Ecto neural progenitor cell (in vitro differentiated cells): ENCODE measurements around the gene CLCN4.

Experiments
- DNase-seq: peaks from one replicate; pipeline ENCODE4 v3.0.0-alpha.2; 2018; ENCODE audit warnings: low spot score

CLCN4 gene

DNA sequence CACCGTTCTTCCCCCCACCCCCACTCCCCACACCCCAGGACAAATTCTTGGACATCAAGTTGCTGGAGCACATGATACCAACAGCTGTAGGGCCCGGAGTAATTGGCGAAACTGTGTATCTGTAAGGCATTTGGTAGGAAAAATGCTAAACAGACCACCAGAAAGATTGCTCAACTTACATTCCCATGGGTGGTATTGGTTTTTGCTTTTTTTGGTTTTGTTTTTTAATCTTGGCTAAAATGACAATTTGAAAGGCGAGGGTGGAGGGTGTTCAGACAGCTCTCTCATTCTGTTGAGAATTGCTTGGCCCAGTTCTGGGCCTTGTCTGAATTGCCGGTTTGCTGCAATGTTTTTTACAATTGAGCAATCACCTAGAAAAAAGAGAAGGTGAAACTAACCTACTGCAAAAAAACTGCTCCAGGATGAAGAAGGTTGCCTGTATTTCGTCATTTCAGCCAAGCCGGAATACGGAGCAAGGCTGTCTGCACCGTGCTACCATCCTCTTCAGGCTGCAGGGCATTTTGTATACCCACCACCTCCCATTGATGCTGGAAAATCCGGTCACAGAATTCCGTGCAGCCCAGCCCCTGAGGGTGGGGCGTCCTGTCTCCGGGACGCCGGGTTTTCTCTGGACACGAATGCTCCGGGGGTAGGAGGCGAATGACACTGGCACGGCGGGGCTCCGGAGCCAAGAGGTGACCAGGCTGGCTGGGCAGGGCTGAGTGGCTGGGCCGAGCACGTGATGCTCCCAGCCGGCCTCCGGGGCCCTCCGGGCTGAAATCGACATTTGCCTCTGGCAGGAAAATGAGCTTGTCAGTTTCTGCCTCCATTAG is at the start of gene CLCN4:
CLCN4 (plus strand) TSS at position 777 of the 833 bp plus-strand sequence. CDS start 28,058 bp downstream, outside the sequence.
- peak; percentile 77 for DNase-seq

DNA sequence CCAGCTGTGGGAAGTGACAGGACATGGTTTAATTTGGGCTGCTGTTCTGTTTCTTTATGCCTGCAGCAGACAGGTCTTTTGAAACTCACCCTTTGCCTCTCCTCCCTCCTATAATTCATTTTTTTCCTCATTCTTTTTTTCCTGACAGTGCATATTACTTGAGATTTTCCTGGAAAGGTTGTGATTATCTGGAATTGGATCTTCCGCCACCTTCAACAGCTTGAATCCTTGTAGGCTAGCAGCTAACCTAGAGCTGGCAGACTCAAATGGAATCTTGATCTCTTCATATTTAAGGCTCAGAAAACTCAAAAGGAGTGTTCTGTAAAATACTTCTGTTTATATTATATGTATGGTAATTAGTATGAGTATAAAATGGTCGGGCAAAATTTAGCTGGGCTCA is 49.3 kb upstream of the CLCN4 start:
- no peak for DNase-seq

DNA sequence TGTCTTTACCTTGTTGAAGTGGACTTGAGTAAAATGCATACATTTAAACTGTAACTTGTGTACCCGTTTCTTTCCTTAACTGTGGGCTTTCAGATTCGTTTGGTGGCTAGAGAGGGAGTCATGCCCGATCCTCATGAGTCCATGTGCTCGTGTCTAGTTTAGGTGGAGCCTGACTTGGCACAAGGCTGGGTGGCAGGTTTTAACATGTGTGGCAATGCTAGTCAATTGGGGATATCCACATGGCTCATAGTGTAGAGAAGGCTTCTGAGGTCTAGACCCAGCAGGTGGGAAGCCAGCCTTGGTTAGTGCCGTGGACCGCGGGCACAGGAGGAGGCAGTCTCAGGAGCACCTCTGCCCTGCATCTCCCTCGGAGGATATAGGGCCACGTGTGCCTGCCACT is 48.5 kb upstream of the CLCN4 start:
- no peak for DNase-seq

GRCh38 chrX:10109695-10110094 is 47.1 kb upstream of the CLCN4 start:
- DNase-seq, result no peak

DNA sequence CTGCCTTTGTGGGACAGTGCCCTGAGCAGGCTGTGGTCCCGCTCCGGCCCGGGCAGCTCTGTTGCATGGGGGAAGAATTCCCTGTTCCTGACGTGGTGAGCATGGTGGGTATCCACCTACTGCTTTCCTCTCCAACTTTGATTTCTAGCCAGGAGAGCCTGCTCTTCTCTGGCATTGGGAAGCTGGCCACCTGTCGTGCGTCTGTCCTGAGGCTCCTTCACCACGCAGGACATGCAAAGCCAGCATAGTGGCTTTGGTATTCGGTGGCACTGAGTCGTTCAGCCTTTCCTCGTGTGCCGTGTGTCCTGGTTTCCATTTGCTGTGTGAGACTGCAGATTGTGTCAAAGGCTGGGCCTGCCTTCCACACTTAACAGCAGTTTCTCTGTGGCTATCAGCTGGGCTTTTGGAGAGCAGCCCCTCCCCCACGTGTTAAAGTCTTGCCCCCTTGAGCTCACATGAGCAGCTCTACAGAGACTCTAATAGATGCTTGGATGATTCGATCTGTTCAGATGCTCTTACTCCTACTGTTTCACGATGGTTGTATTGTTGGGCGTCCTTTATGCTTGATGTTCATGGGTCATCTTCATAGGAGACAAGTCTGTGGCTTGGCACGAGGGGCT is 46.3 kb upstream of the CLCN4 start:
- DNase-seq, result no peak

DNA sequence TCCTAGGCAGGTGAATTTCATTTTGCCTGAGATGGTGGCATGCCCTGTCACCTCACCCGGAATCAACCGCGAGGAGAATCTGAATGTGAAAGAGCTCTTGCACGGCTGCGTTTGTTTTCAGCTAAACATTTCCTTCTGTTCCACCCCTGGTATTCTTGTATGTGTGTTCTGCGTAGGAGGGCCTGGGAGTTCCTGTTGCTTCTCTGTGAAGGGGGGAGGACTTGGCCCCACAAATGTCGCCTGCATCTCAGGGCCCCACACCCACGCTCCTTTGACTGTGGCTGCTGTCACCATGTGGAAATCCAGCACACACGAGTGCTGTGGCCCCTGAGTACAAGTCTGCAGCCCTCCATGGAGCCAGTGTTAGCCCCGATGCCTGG is 45.8 kb upstream of the CLCN4 start:
- DNase-seq, result no peak

- DNase-seq, result no peak
Measured at GRCh38 chrX:10111364-10112148, 45.2 kb upstream of the CLCN4 start.

- DNase-seq, result no peak
Measured at GRCh38 chrX:10112510-10112909, 44.3 kb upstream of the CLCN4 start.

DNA sequence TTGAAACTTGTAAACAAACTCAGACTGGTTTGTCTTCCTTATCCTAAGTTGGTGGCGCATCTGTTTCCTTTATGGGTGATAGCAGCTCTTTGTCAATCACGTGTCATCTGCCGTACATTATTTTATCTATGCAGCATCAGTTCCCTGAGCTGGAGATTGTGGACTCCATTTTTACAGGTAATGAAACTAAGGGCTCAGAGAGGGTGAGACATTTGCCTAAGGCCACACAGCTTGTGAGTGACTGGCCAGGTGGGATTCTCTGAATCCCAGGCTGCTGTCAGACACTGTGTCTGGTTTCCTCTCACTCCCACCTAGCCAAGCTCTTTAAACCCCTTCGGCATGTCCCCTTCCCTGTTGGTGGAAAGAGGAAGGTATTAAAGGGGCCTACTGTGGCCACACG is 41.7 kb upstream of the CLCN4 start:
- no peak for DNase-seq

- DNase-seq, result no peak
Measured at GRCh38 chrX:10117301-10117700, 39.5 kb upstream of the CLCN4 start.

- DNase-seq, result no peak
Measured at GRCh38 chrX:10117864-10118377, 38.9 kb upstream of the CLCN4 start.

DNA sequence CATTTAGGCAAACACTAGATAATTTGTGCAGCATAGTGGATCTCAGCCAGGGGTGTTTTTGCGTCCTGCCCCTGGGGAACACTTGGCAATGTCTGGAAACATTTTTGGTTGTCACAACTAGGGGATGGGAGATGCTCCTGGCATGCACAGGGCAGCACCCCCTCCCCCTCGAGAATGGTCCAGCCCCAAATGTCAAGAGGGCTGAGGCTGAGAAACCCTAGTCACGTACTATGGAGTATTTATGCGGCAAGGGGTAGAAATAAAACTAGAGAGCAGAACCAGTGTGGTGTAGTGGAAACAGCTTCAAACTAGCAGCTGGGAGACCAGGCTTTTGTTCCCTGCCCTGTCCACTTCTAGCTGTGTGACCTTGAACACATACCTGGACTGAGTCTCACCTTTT is 38.2 kb upstream of the CLCN4 start:
- DNase-seq, result no peak

GRCh38 chrX:10119399-10119990 is 37.3 kb upstream of the CLCN4 start:
- DNase-seq, result peak; percentile 82

DNA sequence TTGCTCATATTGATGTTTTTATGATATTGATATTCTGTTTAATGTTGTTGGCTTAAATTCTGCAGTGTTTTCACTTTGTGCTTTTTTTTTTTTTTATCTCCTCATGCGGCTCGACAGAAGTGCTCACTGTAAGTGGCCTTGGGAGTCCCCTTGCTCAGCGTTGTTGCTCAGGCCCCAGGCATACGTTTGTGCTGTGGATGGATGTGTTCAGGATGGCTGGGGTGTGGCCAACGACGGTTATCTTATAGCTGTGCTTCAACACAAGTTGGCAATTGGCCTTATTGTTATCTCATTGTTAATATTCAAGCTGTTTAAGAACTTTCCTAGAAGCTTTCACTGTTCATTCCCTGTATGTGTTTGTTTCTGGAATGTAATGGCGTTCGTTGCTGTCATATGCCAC is 36.4 kb upstream of the CLCN4 start:
- no peak for DNase-seq

- no peak for DNase-seq
Measured at GRCh38 chrX:10120828-10121227, 35.9 kb upstream of the CLCN4 start.

GRCh38 chrX:10121787-10122186 is 35.0 kb upstream of the CLCN4 start:
- DNase-seq, result no peak

DNA sequence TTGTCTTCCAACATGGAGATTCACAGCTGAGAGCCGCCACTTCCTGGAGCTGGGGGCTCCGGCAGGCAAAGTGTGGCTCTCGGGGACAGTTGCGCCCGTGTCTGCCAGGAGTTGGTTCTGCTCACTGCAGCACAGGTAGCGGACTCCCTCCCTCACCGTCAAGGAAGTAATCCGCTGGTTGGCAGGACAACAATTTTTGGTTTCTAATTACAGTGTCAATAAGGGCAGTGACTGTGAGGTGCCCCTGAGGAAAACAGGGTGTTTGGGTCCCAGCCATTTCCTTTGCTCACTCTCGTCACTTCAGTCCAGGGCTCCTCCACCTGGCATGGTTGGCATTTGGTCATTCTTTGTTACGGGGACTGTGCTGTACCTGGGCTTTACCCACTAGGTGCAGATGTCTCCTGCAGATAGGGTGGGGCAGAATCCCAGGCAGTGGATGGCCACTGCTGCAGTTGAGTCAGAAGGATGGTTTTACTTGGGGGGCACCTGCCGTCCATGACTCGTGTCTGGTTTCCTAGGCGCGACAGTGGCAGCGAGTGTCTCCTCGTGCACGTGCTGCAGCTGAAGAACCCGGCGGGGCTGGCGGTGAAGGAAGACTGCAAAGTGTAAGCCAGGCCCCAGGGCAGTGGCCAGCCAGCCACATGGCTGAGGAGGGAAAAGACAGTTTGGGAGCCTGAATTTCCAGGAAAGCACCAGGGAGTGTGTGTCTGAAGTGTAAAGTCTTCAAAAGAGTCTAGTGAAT is 32.1 kb upstream of the CLCN4 start:
- no peak for DNase-seq

GRCh38 chrX:10125248-10125615 is 31.5 kb upstream of the CLCN4 start:
- no peak for DNase-seq

- DNase-seq, result no peak
Measured at GRCh38 chrX:10126044-10126443, 30.7 kb upstream of the CLCN4 start.

DNA sequence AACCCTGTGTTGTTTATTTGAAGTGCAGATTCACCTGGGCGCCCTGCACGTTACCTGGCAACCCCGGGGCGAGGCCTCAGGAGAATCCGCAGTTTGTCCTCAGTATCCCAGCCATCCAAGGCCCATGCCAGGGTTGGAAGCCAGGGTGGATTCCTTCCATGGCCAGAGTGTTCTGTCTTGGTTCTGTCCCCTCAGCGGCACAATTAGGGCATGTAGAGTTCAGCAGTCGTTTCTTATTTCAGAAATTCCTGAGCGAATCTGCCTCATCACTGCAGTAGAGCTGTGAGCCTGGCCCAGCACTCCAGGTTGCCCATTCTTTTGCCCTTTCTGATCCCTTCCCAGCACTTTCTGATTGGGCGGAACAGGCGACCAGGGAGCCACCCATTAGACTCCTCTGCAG is 29.9 kb upstream of the CLCN4 start:
- no peak for DNase-seq

GRCh38 chrX:10128386-10128785 is 28.4 kb upstream of the CLCN4 start:
- no peak for DNase-seq

DNA sequence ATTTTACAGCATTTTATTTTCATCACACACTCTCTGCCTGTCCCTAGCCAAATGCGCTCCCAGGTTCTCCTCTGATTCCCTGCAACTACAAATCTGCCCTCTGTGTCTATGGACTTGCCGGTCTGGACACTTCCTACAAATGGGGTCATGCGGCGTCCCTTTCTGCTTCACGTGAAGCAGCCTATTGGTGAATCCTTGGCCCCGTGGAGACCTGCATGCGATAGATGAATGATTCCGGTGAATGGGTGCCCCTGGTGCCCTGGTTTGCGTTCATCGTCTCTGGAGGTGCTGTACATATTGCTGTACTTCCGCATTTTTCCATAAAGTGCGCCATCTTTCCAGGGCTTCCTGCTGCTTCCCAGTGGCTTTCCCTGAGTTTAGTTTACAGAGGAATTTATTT is 27.5 kb upstream of the CLCN4 start:
- no peak for DNase-seq
